Activated CD4-positive, alpha-beta T cell treated with anti-CD3 and anti-CD28 coated beads, Interleukin-2, Interleukin-6, amounts not matched to agents 100 ng/mL and 50 ng/mL, durations not matched to agents 16 hours and 8 hours (primary cell): ENCODE results near the gene DAGLA.

Experiments used
- DNase-seq: peaks from one replicate; pipeline ENCODE4 v3.0.0-alpha.2; 2020

The DAGLA gene

DNA sequence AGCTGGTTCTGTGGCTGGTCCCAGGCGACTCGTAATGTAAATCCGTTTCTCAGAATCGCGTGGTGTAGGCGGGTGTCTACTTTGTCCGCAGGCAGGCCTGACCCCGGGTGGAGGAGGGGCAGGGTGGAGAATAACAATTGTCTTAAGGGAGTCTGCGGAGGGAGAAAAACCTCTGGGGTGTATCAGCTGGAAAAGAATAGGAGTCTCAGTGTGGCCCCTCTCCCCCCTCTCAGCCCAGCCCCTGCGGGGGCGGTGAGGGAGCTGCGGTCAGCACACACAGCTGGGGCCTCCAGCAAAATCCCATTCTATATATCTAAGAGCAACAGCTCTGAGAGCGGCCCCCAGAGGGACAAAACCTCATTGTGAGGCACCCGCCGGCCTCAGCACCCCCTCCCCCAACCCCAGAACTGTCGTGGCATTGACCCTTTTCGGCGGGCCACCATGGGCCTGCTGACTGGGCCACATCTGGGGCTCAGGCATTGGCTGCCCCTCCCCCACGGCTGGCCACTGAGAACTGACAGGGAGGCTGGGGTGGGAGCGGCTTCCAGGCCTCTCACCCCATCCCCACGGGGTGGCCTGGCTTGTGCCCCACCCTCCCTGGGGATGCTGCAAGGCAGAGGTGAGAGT, 69.5 kb downstream of the DAGLA start:
- DNase-seq, result no peak

DNA sequence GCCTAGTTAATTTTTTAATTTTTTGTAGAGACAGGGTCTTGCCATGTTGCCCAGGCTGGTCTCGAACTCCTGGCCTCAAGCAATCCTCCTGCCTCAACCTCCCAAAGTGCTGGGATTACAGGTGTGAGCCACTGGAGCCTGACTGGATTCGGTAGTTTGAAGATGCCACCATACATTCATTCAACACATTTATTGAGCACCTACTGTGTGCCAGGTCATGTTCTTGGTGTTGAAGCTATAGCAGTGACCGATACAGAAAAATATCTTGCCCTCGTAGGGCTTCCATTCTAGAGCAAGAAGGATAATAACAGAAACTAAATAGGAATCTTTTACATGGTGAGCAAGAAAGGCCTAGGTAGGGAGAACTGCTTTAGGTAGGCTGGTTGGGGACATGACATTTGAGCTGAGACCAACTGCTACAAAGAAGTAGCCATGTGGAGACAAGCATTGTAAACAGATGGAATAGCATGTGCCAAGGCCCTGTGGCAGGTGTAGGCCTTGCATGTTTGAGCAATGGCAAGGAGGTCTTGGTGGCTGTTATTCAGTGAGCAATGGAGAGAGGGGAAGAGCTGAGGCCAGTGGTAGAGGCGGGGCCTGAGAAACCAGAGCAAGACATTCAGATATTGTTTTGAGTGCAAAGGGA, 70.6 kb downstream of the DAGLA start:
- DNase-seq, result no peak

GRCh38 chr11:61751384-61751783, 71.2 kb downstream of the DAGLA start:
- DNase-seq, result no peak

- DNase-seq, result peak; percentile 65
Observed at GRCh38 chr11:61752117-61752924, 72.1 kb downstream of the DAGLA start, which contains the start of gene MYRF. Gene MYRF, plus strand, starts transcription at chr11:61752636. Its CDS starts 109 bp downstream, at chr11:61752745.

DNA sequence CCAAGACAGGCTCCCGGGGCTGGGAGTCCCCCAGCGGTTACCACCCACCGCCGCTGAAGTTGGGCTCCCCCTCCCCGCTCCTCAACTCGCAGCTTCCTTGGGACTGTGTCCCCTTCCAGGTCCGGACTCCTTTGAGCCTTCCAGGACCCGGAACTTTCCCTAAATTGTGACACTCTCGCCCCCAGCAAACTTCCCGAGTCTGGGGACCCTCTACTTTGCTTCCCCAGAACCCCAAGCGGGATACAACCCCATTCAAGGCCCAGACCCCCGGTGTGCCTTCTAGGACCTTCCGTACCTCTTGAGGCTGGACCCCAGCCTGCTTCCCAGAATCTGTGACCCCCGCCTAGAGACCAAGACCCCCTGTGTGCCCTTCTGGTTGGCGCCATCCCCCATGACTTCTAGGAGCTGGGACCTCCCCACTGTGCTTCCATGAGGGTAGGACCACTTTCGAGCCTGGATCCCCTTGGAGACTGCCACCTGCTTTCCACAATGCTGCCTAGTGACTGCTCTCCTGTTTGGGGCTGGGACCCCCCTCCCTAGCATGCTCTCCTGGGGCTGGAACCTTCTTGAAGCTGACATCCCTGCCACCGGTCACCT, 72.8 kb downstream of the DAGLA start:
- DNase-seq, result no peak

DNA sequence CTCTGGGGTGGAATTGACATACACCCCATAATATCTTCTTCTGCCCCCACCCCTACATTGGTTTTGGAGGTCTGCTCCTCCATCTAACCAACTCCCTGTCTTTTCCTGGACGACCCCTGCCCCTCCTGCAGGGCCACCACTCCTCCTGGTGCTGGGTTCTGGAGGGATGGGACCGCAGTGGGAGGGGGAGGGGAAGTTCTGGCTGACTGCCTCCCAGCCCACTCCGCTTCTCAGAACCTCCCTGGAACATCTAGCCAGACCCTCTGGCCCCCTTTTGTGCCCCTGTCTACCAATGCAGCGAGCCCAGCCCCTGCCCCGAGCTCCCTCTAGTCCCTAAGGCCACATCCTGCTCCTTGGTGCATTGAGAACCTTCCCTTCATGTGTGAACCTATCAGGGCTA, 73.5 kb downstream of the DAGLA start:
- no peak for DNase-seq

DNA sequence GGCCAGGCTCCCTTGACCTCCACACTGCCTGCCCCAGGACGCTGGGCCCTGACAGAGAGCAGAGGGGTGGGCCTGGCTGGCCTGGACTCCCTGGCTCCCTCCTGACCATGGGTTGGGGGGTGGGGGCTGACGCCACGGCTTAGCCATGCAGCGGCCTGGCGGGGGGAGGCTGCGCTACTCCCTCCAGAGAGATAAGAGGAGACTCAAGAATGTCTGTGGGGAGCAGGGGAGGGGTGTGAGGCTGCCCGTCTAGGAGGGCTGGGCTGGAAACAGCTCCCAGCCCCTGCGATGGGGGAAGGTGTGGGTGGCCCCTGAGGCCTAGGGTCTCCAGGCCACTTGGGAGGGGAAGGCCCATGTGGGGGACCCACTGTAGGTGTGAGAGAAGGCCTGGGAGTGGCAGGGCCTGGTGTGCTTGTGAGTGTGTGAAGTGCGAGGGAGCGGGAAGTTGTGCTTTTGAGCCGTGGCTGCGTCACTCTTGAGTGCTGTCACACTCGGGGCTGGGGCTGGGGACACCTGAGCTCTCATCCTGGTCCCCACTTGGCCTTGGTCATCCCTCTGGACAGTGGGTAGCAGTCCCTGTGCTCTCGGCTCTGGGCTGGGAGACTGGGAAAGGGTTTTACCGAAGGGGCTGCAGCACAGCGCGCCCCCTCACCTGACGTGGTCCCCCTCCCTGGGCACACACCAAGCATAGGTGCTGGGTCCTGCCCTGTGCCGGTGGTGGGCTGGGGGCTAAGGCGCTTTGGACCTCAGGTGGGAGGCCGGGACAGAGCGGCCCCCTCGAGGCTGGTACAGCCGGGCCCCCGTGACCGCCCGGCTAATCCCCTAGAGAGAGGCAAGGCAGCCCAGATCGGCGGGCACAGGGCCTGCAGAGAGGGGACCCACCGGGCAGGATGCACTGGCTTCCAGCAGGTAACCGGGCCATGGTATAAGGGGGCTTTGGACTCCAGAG, 74.6 kb downstream of the DAGLA start:
- DNase-seq, result no peak

DNA sequence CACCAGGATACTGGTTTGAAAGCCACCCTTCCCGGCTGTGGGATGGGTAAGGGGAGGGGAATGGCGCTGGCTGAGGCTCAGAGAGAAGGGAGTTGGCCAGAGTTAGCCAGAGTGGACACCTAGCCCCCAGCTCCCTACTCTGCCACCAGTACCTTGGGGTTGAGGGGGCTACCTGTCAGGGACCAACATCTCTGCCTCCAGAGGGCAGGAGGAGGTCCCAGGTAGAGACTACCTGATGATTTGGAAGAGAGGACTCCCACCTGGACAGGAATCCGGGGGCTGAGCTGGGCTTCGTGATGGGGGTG, 75.9 kb downstream of the DAGLA start:
- no peak for DNase-seq

DNA sequence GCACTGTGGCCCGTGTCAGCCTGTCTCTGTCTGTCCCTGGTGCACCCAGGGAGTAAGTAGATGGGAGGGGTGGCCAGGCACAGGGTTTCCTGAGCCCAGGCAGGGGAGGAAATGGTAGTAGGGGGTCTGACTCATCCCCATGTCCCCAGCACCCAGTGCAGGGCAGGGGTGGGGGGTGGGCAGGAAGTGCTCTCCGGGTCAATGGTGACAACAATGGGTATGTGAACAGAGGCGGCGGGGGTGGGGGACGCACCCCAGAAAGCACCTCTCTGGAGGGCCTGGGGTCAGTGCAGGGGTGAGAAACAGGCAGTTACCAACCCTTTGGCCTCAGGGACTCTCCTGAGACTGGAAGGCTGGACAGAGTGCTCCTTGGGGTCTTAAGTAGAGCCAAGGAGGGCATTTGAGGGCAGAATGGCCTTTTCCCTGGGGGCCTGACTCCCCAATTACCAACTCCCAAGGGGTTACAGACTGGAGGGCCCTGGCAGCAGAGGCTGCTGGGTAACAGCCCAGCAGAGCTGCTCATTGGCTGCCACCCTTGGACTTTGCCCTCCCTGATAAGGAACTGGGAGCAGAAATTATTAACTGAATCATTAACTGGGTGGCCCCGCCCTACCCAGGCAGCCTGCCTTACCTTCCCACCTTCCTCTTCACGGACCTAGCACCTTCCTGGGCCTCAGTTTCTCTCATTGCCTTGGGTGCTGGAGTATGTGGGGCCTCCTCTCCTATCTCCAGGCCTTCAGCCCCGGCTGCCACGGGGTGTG, 76.4 kb downstream of the DAGLA start:
- DNase-seq, result peak; percentile 53

- no peak for DNase-seq
Observed at GRCh38 chr11:61757213-61757862, 77.1 kb downstream of the DAGLA start.

DNA sequence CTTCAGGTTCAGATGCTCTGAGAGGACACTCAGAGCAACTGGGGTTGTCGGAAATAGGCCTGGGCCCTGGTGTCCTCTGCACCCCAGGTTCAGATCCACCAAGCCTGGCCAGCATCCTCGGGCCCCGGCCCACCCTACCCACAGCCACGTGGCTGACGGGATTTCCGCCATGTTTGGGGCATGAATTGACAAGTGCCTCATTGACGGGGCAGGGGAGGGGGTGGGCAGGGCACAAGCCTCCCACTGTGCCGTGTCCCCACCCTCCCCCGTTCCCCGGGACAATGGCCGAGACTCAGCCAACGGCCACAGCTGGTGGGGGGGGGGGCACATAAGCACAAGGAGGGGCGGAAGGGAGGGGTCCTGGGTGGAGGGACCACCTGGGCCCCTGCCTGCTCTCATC, 80.8 kb downstream of the DAGLA start:
- DNase-seq, result no peak

GRCh38 chr11:61761440-61762222, 81.4 kb downstream of the DAGLA start:
- DNase-seq, result no peak

DNA sequence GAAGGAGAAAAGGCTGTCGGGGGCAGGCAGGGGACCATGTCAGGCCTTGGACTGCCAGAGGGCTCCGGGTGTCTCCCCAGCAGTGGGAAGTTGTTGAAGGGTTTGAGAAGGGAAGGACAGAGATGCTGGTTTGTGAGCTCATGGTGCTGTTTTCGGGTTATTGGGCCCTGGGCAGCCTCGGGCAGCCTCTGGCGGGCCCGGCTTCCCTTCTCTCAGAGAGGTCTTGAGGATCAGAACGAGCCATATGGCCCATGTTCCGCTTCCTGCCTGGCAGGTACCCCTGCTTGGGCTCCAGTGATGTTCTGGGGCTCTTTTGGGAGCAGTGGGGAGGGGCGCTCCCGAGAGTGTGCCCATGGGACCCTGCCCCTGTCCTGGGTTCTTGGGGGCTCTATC, 82.0 kb downstream of the DAGLA start:
- DNase-seq, result no peak

GRCh38 chr11:61762798-61763197, 82.6 kb downstream of the DAGLA start:
- no peak for DNase-seq

- no peak for DNase-seq
Observed at GRCh38 chr11:61763930-61764605, 83.9 kb downstream of the DAGLA start.

DNA sequence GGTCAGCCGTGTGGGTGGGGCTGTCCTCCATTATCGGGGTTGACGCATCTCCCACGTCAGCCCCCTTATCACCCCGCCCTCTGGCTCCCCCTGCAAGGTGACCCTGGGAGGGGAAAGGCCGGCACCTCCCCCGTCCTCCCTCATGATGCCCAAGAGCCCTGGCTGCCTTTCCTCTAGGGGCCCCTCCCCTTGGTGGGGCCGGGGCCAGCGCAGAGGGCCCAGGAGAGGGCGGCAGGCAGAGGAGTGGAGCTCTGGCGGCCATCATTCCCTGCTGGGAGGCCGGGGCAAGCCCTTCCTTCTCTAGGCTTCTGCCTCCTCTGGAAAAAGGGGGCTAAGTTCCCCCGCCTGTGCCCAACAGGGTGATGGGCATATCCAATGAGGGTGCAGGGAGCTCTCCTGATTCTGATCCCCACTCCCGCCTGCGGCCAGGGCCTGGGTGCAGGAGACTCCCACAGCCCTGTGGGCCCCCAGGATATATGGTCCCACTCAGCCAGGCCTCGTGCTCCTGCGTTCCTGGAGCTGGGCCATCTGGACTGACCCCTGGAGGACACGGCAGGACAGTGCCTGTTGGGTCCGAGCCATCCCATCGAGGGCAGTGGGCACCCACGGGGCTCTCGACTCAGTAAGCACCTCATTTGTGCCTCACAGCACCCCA, 84.5 kb downstream of the DAGLA start:
- DNase-seq, result no peak

- no peak for DNase-seq
Observed at GRCh38 chr11:61765550-61766253, 85.5 kb downstream of the DAGLA start.

DNA sequence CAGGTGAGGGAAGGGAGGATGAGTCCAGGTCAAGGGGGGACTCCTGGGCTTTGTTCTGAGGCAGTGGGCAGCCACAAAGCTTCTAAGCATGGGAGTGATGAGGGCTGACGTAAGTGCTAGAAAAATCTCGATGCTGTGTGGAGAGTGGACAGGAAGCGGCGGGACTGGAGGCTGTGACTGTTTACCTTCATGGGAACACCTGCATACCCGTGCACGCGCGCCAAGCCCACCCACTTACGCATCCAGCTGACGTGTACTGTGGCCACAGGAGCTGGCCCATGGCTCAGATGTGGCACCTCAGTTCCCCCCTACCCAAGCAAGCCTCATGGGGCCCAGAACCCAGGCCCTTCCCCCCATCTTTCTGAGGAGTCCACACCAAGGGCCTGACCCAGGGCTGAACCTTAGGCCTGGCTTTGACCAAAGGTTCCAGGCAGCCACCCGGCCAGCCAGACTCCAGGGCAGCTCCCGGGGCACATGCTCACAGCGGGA, 86.2 kb downstream of the DAGLA start:
- no peak for DNase-seq
